ENCODE results near the gene CMAS.

- TF ChIP-seq CTCF (IDR thresholded peaks at IDR 0.05), result no peak
- no peak for TF ChIP-seq POLR2AphosphoS5 (IDR thresholded peaks at IDR 0.05)
- no peak for TF ChIP-seq POLR2A (IDR thresholded peaks at IDR 0.05)
- no peak for TF ChIP-seq EP300 (IDR thresholded peaks at IDR 0.05)
Measured at GRCh38 chr12:21998782-21999181, 47.2 kb upstream of the CMAS start.

Data from stomach (tissue), 4 donors.